K562 (cell line): Measurements from ENCODE around the gene BRD3. TPM values are rescaled to one million over a fixed set of nuclear protein-coding genes. Genes with fewer than 3 reads are reported as not detected.

ENCODE experiments used
- ATAC-seq: fragments of 200-7000 bp; cut with Tn5 transposase; 3 replicates; pipeline ENCODE4 v1.9.1; 2020; ENCODE audit warnings: moderate library complexity
- BruUV-seq: library from RNA; stranded (reverse); fragments of 400-500 nt; replicated peaks from 2 replicates; lab custom pipeline; 2021; lab: Mats Ljungman, UMichigan
- CTCF ChIA-PET: fragments of 300-600 bp; formaldehyde crosslinking; extraction: SDS; loops from one replicate; lab custom pipeline; 2021; ENCODE audit warnings: low intra/inter-chr PET ratio; lab: Yijun Ruan, JAX
- POLR2A ChIA-PET: fragments of 300-600, 350-650 bp; sonication (Branson Sonifier 250); formaldehyde crosslinking; extraction: SDS; loops from one replicate; lab custom pipeline; 2021; ENCODE audit warnings: antibody characterized with exemption, inconsistent platforms; lab: Yijun Ruan, JAX
- DNase-seq, 4 experiments: peaks; one replicate each; pipeline versions ENCODE4 v3.0.0 to v3.0.0-alpha.2; 2011 to 2018; ENCODE audit warnings: low spot score in 3 of 4, mixed read lengths in 3 of 4; ENCODE audit errors: extremely low read depth in 1 of 4
- FAIRE-seq: peaks from 2 replicates; lab custom pipeline; 2011; peaks lifted over from hg19 to GRCh38; lab: Jason Lieb, UNC
- H2AFZ ChIP-seq: 2 replicates; pipeline ENCODE4 v1.6.0; 2011; ENCODE audit warnings: low read depth, low read length, control low read depth, inconsistent platforms
- H3K27ac ChIP-seq: fragments of 200-600 bp; 3 replicates; pipeline ENCODE4 v1.8.0; 2011; ENCODE audit warnings: low read depth, mild to moderate bottlenecking, control low read depth, inconsistent platforms, low read length, moderate library complexity, mixed read lengths; ENCODE audit errors: extremely low read depth
- H3K27me3 ChIP-seq, 2 experiments: fragments of 300-600 bp in 1 of 2; 2 replicates in 1 of 2; 3 replicates in 1 of 2; pipeline versions ENCODE4 v1.6.0 to v1.8.0; 2011; ENCODE audit warnings: inconsistent platforms in 2 of 2, low read length in 2 of 2, mild to moderate bottlenecking in 1 of 2, mixed read lengths in 1 of 2, moderate library complexity in 1 of 2; ENCODE audit not compliant: control insufficient read depth in 2 of 2, insufficient read depth in 2 of 2
- H3K36me3 ChIP-seq: fragments of 300-600 bp; 3 replicates; pipeline ENCODE4 v1.8.0; 2011; ENCODE audit warnings: mild to moderate bottlenecking, low read length, inconsistent platforms; ENCODE audit not compliant: control insufficient read depth, insufficient read depth
- H3K4me1 ChIP-seq, 2 experiments: fragments of 200-600 bp in 1 of 2; replicated peaks in 1 of 2; 2 replicates in 1 of 2; 3 replicates in 1 of 2; pipeline versions ENCODE4 v1.5.1 to v1.8.0; 2011; ENCODE audit warnings: inconsistent platforms in 2 of 2, low read length in 2 of 2, mild to moderate bottlenecking in 1 of 2, mixed read lengths in 1 of 2, moderate library complexity in 1 of 2; ENCODE audit not compliant: control insufficient read depth in 2 of 2, insufficient read depth in 2 of 2
- H3K4me2 ChIP-seq: 2 replicates; pipeline ENCODE4 v1.6.1; 2011; ENCODE audit warnings: low read length, control low read depth, inconsistent platforms, mixed read lengths; ENCODE audit not compliant: insufficient read depth
- H3K4me3 ChIP-seq: fragments of 200-600 bp; sonication (generic), shearing (Covaris generic); 2 replicates; pipeline ENCODE4 v1.5.1; 2016; ENCODE audit warnings: control low read depth, inconsistent platforms
- H3K79me2 ChIP-seq: fragments of 200-600 bp; 3 replicates; pipeline ENCODE4 v1.8.0; 2011; ENCODE audit warnings: low read length, inconsistent platforms; ENCODE audit not compliant: control insufficient read depth, insufficient read depth
- H3K9ac ChIP-seq, 2 experiments: 2 replicates each; pipeline versions ENCODE4 v1.6.0 to v1.6.1; 2011; ENCODE audit warnings: low read depth in 2 of 2, low read length in 2 of 2, control low read depth in 1 of 2, inconsistent platforms in 1 of 2, mild to moderate bottlenecking in 1 of 2, mixed read lengths in 1 of 2; ENCODE audit not compliant: insufficient read depth in 1 of 2
- H3K9me1 ChIP-seq: one replicate; pipeline ENCODE4 v1.6.0; 2011; ENCODE audit warnings: inconsistent platforms, mild to moderate bottlenecking, low read length, moderate library complexity; ENCODE audit not compliant: control insufficient read depth, insufficient read depth
- H3K9me3 ChIP-seq: replicated peaks from 2 replicates; pipeline ENCODE4 v1.5.1; 2011; ENCODE audit warnings: low read depth, low read length, inconsistent platforms; ENCODE audit not compliant: control insufficient read depth, insufficient read depth
- H4K20me1 ChIP-seq: replicated peaks from 2 replicates; pipeline ENCODE4 v1.6.1; 2011; ENCODE audit warnings: low read length, inconsistent platforms, mixed read lengths; ENCODE audit not compliant: control insufficient read depth, insufficient read depth
- SETDB1 ChIP-seq: IDR thresholded peaks from one replicate; pipeline ENCODE4 v1.6.1; 2012; ENCODE audit warnings: low read length, control low read depth, inconsistent platforms
- TEAD1 ChIP-seq, 2 experiments: fragments of 450-650 bp in 1 of 2; sonication (generic) in 1 of 2; formaldehyde crosslinking; IDR thresholded peaks; 2 replicates each; pipeline versions ENCODE4 v1.4.0 to v1.8.0; 2020 to 2022; ENCODE audit warnings: mild to moderate bottlenecking in 2 of 2, missing genetic modification reagents in 1 of 2
- ZNF699 ChIP-seq: fragments of 250-450 bp; sonication (Bioruptor Pico); IDR thresholded peaks from 2 replicates; pipeline ENCODE4 v1.8.0; 2021; ENCODE audit warnings: mild to moderate bottlenecking, moderate library complexity; ENCODE audit not compliant: insufficient replicate concordance
- WGBS: fragments of 100-300 bp; shearing (Covaris generic); methylation state at CpG from one replicate; pipeline ENCODE4 v1.1.6; 2016; ENCODE audit warnings: low coverage, mixed read lengths; ENCODE audit not compliant: insufficient coverage; ENCODE audit errors: missing lambda C conversion rate; 5-methylcytosine and 5-hydroxymethylcytosine counted together
- in situ Hi-C: fragments of 300-500 bp; cut with MboI; formaldehyde crosslinking; loops from 4 replicates; pipeline ENCODE4 v1.15.0; 2018; ENCODE audit warnings: inconsistent platforms, mixed read lengths
- intact Hi-C: fragments of 100-400 bp; cut with micrococcal nuclease; formaldehyde crosslinking; loops from 2 replicates; pipeline ENCODE4 v1.14.2; 2022
- polyA plus RNA-seq, 8 experiments: library from polyadenylated mRNA; depleted of rRNA in 4 of 8; stranded (reverse) in 5 of 8; unstranded in 3 of 8; fragments of >200 nt; fragmentation: Nextera tagmentation in 2 of 8; fragmentation: Illumina TruSeq in 1 of 8; extraction: Ambion mirVana in 2 of 8; extraction: Trizol in 1 of 8; gene quantifications; 2 replicates each; pipeline versions ENCODE4 v1.2.1 to v1.2.3, GENCODE V29; 2011 to 2014; ENCODE audit warnings: inconsistent platforms in 1 of 8, missing spikeins in 1 of 8
- total RNA-seq, 7 experiments: library from RNA; depleted of rRNA in 6 of 7; stranded (reverse); fragments of >200 nt in 6 of 7; fragmentation: Illumina TruSeq in 2 of 7; extraction: Trizol in 2 of 7; gene quantifications; 2 replicates each; pipeline versions ENCODE4 v1.2.1 to v1.2.3, GENCODE V29; 2011 to 2021; ENCODE audit warnings: low replicate concordance in 1 of 7
- TF ChIP-seq, protein P1 (sequence below): fragments of 450-650 bp; IDR thresholded peaks from 2 replicates; pipeline ENCODE4 v1.6.1; 2018; ENCODE audit not compliant: partially characterized antibody
- TF ChIP-seq, protein P2 (sequence below): fragments of 450-650 bp; conservative IDR thresholded peaks from 2 replicates; pipeline ENCODE4 v1.6.1; 2016; ENCODE audit warnings: missing genetic modification characterization, low read depth, mild to moderate bottlenecking, control low read depth, missing compliant biosample characterization
- TF ChIP-seq, protein P3 (sequence below): fragments of 250-450 bp; sonication (Bioruptor Pico); IDR thresholded peaks from 2 replicates; pipeline ENCODE4 v1.8.0; 2022; ENCODE audit warnings: inconsistent platforms, mild to moderate bottlenecking, moderate library complexity, borderline replicate concordance

BRD3 gene
- total and polyA plus RNA-seq, 9 of the 15 experiments (the other 6 are each of a cell fraction or from before 2014, with no cell fraction given) = 0.82 to 37.1 (median 4.2) TPM

DNA sequence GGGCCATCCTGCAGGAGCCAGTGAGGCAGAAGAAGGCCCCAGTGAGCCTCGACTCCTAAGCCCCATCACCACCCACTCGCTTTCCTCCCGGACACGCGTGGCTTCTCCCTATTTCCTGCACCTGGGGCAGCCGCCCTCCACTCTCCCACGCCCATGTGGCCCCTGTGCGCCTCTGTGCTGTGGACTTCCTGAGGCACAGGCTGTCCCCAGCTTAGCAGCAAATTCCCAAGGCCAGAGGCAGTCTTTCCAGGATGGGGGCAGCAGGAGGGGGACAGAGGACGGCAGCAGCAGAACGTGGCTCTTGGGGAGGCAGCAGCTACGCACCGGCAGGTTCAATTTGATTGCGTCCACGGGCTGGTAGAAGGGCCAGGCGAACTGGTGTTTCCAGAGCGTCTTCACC, 14.9 kb downstream of the BRD3 start:
- no TSS peak for BruUV-seq
- no peak overlapping the region for H3K4me3 ChIP-seq
- no peak for DNase-seq
- in situ Hi-C loops = no loop called here
- no peak for FAIRE-seq
- H3K9me3 ChIP-seq = no peaks in the 10 kb centered on the region
- H3K4me1 ChIP-seq = peaks cover 0 to 56% of the 10 kb centered on the region in 2 experiments; a peak in 2 of 5 replicates
- no peak for ATAC-seq
- no peak overlapping the region; a peak in 1 of 4 replicates for H3K9ac ChIP-seq
- H3K36me3 ChIP-seq = peaks cover 45% of the 10 kb centered on the region; the same call in 1 of the 3 replicates
- ChIA-PET POLR2A (no interaction called here), CTCF (no interaction called here)
- TF ChIP-seq, protein P1, sequence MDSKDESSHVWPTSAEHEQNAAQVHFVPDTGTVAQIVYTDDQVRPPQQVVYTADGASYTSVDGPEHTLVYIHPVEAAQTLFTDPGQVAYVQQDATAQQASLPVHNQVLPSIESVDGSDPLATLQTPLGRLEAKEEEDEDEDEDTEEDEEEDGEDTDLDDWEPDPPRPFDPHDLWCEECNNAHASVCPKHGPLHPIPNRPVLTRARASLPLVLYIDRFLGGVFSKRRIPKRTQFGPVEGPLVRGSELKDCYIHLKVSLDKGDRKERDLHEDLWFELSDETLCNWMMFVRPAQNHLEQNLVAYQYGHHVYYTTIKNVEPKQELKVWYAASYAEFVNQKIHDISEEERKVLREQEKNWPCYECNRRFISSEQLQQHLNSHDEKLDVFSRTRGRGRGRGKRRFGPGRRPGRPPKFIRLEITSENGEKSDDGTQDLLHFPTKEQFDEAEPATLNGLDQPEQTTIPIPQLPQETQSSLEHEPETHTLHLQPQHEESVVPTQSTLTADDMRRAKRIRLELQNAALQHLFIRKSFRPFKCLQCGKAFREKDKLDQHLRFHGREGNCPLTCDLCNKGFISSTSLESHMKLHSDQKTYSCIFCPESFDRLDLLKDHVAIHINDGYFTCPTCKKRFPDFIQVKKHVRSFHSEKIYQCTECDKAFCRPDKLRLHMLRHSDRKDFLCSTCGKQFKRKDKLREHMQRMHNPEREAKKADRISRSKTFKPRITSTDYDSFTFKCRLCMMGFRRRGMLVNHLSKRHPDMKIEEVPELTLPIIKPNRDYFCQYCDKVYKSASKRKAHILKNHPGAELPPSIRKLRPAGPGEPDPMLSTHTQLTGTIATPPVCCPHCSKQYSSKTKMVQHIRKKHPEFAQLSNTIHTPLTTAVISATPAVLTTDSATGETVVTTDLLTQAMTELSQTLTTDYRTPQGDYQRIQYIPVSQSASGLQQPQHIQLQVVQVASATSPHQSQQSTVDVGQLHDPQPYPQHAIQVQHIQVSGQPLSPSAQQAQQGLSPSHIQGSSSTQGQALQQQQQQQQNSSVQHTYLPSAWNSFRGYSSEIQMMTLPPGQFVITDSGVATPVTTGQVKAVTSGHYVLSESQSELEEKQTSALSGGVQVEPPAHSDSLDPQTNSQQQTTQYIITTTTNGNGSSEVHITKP = no peak
- TF ChIP-seq, protein P2, sequence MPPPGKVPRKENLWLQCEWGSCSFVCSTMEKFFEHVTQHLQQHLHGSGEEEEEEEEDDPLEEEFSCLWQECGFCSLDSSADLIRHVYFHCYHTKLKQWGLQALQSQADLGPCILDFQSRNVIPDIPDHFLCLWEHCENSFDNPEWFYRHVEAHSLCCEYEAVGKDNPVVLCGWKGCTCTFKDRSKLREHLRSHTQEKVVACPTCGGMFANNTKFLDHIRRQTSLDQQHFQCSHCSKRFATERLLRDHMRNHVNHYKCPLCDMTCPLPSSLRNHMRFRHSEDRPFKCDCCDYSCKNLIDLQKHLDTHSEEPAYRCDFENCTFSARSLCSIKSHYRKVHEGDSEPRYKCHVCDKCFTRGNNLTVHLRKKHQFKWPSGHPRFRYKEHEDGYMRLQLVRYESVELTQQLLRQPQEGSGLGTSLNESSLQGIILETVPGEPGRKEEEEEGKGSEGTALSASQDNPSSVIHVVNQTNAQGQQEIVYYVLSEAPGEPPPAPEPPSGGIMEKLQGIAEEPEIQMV (tag) = no peak
- TF ChIP-seq ZNF699 (CRISPR knock-in tag) (no peak), TEAD1 (CRISPR knock-in tag; IDR thresholded peaks at IDR 0.05) (no peak), SETDB1 (no peak)
- TF ChIP-seq, protein P3, sequence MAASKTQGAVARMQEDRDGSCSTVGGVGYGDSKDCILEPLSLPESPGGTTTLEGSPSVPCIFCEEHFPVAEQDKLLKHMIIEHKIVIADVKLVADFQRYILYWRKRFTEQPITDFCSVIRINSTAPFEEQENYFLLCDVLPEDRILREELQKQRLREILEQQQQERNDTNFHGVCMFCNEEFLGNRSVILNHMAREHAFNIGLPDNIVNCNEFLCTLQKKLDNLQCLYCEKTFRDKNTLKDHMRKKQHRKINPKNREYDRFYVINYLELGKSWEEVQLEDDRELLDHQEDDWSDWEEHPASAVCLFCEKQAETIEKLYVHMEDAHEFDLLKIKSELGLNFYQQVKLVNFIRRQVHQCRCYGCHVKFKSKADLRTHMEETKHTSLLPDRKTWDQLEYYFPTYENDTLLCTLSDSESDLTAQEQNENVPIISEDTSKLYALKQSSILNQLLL = no peak
- no peak overlapping the region for H2AFZ ChIP-seq
- 92% methylated on average over 16 of the region's 16 CpGs for WGBS
- no peaks in the 10 kb centered on the region for H3K27me3 ChIP-seq
- intact Hi-C loops = no loop called here
- no peak overlapping the region for H3K27ac ChIP-seq
- H3K4me2 ChIP-seq = no peak overlapping the region
- peaks cover 18% of the 10 kb centered on the region for H3K79me2 ChIP-seq
- peaks cover 13% of the 10 kb centered on the region; the same call in 1 of the 2 replicates for H4K20me1 ChIP-seq
- no peaks in the 10 kb centered on the region for H3K9me1 ChIP-seq
